Activated CD8-positive, alpha-beta memory T cell treated with anti-CD3 and anti-CD28 coated beads, Interleukin-2, amount 50 U/mL, for 1 hour (primary cell): ENCODE results near the gene ZNF613.
"Not testable (repeated sequence)": the region's sequence is repeated elsewhere in the genome, so short reads cannot be mapped to it uniquely, and the experiment has no call there.

Experiments
- DNase-seq: peaks from one replicate; pipeline ENCODE4 v3.0.0-alpha.2; 2020; ENCODE audit errors: extremely low read depth

The ZNF613 gene

GRCh38 chr19:51938936-51939335, 11.7 kb downstream of the ZNF613 start:
- DNase-seq = no peak

GRCh38 chr19:51944798-51945552, 17.7 kb downstream of the ZNF613 start:
- no peak for DNase-seq

- no peak for DNase-seq
These were observed 19.3 kb downstream of the ZNF613 start for GRCh38 chr19:51946602-51947001.

- no peak for DNase-seq
These were observed 21.7 kb downstream of the ZNF613 start for GRCh38 chr19:51948975-51949374.

- DNase-seq = not testable (repeated sequence)
These were observed 30.6 kb downstream of the ZNF613 start for GRCh38 chr19:51957846-51958245.

GRCh38 chr19:51959791-51960190, 32.5 kb downstream of the ZNF613 start:
- no peak for DNase-seq

- not testable (repeated sequence) for DNase-seq
These were observed 33.5 kb downstream of the ZNF613 start for GRCh38 chr19:51960621-51961233.

- DNase-seq = no peak
These were observed 38.3 kb downstream of the ZNF613 start for GRCh38 chr19:51965583-51965982.

GRCh38 chr19:51970718-51971117, 43.4 kb downstream of the ZNF613 start:
- DNase-seq = no peak

GRCh38 chr19:51971624-51972023, 44.4 kb downstream of the ZNF613 start:
- no peak for DNase-seq

GRCh38 chr19:51975787-51976186, 48.5 kb downstream of the ZNF613 start:
- not testable (repeated sequence) for DNase-seq

- DNase-seq = no peak
These were observed 49.6 kb downstream of the ZNF613 start for GRCh38 chr19:51976852-51977251.

GRCh38 chr19:51977346-51977745, 50.1 kb downstream of the ZNF613 start:
- DNase-seq = no peak

- no peak for DNase-seq
These were observed 51.6 kb downstream of the ZNF613 start for GRCh38 chr19:51978882-51979281.

GRCh38 chr19:51980116-51980736, 53.0 kb downstream of the ZNF613 start:
- DNase-seq = no peak

GRCh38 chr19:51980926-51981325, 53.7 kb downstream of the ZNF613 start:
- DNase-seq = not testable (repeated sequence)

GRCh38 chr19:51983361-51983760, 56.1 kb downstream of the ZNF613 start:
- no peak for DNase-seq

GRCh38 chr19:51986309-51987291, 59.3 kb downstream of the ZNF613 start, which contains the start of gene ZNF350:
Gene ZNF350 (minus strand): TSS chr19:51986840. CDS start chr19:51974360, 12,480 bp downstream.
- peak; percentile 81 for DNase-seq

- DNase-seq = no peak
These were observed 66.2 kb downstream of the ZNF613 start for GRCh38 chr19:51993422-51993821.

- no peak for DNase-seq
These were observed 66.9 kb downstream of the ZNF613 start for GRCh38 chr19:51994048-51994644.
